Stimulated activated CD4-positive, alpha-beta T cell treated with anti-CD3 and anti-CD28 coated beads, Interleukin-12 subunit alpha, Interleukin-12 subunit beta, amount 100 ng/mL, for 4 hours (primary cell): ENCODE measurements around the gene PCNX1.
"Not testable (repeated sequence)": the region's sequence is repeated elsewhere in the genome, so short reads cannot be mapped to it uniquely, and the experiment has no call there.

Experiments
- DNase-seq: peaks from one replicate; pipeline ENCODE4 v3.0.0-alpha.2; 2020

The PCNX1 gene

DNA sequence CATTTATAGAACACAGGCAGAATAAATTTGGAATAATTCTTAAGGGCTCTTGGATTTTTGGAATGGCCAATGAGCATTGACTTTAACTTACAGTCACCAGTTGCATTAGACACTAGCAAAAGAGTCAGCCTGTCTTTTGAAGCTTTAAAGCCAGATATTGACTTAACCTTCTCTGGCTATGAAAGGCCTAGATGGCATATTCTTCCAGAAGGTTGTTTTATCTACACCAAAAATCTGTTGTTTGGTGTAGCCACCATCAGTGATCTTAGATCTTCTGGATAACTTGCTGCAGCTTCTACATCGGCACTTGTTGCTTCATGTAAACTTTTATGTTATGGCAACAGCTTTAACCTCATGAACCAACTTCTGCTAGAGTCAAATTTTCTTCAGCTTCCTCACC is 10.4 kb downstream of the PCNX1 start:
- DNase-seq, result no peak

DNA sequence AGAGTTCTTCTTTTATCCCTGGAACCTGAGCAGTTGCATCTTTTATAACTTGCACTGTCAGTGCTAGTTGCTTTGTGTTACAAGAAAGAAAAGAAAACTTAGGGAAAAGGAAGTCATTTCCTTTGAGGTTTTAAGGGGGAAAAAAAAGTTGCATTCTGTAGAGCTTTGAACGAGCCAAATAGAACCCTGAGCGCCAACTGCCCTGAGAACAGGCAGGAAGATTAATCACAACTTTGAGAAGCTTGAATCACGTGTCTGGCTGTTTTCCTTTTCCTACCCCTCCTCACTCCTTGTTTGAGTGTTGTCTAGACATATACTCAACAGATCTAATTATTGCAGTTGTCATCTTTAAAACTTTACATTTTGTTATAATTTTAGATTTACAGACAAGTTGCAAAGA is 12.5 kb downstream of the PCNX1 start:
- DNase-seq, result no peak

- DNase-seq, result no peak
Observed at GRCh38 chr14:70920608-70921007, 13.3 kb downstream of the PCNX1 start.

DNA sequence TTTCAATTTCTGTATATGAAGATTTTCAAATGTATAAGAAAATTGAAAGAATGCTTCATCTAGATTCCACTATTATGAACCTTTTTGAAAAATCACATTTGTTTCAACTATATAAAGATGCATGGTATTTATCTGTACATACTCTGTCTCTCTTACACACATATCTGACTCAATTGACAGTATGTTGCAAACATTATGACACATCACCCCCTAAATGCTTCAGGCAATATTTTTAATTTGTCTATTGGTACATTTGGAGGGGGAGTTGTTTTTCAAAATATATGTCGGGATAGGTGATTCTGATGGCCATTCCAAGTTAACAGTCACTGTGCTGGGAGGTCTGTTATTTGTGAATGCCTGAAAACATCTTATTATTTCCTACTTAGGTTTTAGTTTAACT is 14.4 kb downstream of the PCNX1 start:
- no peak for DNase-seq

DNA sequence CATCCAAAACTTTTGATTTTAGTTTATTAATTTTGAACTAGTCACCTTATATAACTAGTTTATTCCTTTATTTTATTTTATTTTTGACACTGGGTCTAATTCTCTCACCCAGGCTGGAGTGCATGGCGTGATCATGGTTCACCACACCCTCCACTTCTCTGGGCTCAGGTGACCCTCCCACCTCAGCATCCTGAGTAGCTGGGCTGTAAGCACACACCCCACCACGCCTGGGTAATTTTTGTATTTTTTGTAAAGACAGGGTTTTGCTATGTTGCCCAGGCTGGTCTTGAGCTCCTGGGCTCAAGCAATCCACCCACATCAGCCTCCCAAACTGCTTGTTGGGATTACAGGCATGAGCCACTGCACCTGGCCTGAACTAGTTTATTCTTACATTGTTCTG is 17.3 kb downstream of the PCNX1 start:
- no peak for DNase-seq

DNA sequence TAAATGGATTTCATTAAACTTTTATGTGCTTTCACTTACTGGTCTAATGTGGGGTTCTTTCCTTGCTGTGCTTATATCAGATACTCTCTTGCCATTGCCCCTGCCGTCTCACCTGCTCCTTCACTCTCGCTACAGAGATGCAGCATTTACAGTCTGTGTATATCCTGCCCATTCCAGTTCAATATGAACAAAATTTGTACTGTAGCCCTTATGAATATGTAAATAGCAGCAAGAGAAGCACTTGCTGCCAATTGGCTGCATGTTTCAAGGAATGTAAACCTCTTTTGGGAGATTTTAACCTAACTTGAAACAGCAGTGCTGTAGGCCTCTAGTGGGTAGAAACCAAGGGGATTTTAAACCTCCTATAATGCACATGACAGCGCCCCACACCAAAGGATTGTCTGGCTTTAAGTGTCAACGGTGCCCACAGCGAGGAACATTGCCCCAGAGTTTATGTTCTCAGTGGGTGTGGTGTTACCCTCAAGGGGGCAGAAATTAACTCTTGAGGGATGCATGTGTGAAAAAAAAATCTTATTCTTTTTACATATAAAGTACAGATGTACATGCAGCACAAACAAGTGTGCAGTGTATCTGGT is 19.1 kb downstream of the PCNX1 start:
- DNase-seq, result no peak

DNA sequence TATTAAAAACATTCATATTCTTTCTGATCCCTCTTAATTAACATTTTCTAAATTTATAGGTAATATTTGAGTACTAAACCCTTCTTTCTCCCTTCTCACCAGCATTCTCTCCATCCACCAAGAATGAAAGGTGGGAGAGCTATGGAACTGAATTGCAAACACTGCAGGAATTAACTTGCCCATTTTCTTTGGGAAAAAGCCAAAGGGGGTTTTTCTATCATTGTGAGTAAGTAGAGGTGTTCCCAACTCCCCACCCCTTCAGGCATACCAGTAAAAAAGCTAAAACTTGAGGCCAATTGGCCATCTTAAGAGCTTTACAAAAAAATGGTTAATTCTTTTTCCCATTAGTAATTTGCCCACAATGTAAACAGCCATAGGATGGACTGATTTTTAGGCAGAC is 23.7 kb downstream of the PCNX1 start:
- no peak for DNase-seq

DNA sequence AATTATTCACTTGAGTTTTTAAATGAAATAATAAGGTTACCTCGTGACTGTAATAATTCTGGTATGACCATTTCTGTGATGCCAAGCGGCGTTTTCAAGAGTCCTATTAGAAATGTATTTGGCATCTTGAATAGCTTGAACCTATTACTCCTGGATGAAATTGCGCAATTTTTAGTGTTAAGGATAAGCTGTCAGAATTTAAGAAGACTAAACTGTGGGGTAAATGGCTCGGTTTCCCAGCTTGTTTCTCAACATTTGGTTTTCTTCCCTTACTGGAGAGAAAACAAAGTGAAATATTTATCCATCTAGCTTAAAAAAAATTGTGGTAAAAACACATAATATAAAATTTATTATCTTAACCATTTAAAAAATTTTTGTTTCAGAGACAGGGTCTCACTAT is 26.8 kb downstream of the PCNX1 start:
- DNase-seq, result no peak

DNA sequence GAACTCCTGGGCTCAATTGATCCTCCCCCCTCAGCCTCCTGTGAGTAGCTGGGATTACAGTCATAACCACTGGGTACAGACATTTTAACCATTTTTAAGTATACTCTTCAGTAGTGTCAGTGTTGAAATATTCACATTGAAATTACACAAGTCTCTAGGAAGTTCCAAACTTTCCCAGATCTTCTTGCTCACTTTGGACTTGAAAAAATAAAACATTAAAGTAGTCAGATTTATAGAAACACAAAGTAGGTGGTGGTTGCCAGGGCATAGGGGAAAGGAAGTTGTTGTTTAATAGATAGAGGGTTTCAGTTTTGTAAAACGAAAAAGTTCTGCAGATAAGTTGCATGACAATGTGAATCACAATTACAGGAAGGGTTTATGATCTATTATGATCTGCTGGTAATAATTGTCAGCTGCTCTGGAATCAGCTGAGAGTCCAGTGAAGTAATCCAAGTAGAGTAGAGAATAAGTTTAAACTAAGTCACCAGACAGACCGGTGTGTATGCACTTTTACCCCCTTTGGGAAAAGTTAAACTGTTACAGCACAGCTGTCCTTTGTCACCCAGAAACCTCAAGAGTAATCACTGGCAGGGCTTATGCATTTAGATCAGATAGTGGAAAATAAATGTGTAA is 27.4 kb downstream of the PCNX1 start:
- DNase-seq, result no peak

DNA sequence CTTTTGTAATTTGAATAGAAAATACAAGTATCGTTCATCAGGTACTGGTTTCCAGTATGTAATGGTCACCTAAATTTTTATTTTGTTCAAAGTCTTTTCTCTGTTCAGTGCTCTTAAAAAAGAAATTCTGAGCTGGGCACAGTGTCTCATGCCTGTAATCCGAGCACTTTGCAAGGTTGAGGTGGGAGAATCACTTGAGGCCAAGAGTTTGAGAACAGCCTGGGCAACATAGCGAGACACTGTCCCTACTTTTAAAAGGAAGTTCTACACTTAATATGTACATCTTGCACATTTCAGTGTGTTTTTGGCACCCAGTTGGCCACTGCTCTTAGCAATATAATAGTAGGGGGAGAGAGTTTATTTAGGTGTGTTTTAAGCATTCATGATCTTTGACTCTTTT is 27.9 kb downstream of the PCNX1 start:
- no peak for DNase-seq

DNA sequence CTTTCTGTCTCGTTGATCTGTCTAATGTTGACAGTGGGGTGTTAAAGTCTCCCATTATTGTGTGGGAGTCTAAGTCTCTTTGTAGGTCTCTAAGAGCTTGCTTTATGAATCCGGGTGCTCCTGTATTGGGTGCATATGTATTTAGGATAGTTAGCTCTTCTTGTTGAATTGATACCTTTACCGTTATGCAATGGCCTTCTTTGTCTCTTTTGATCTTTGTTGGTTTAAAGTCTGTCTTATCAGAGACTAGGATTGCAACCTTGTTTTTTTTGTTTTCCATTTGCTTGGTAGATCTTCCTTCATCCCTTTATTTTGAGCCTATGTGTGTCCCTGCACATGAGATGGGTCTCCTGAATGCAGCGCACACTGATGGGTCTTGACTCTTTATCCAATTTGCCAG is 32.4 kb downstream of the PCNX1 start:
- not testable (repeated sequence) for DNase-seq

- DNase-seq, result not testable (repeated sequence)
Observed at GRCh38 chr14:70941637-70942341, 34.5 kb downstream of the PCNX1 start.

DNA sequence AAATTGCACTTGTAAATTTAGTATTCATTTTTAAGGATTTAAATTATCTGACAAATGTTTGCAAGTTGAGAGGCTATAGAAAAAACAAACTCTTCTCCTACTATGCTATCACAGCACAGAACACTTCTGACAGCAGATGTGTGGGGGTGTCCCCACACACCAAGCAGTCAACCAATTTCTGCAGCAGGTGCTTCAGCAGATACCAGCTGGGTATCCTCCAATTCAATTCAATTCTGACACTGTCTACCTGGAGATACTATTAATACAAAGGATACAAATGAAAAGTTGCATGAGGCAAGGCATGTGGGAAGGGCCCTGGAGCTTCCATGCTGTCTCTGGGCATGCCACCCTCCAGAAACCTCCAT is 35.1 kb downstream of the PCNX1 start:
- no peak for DNase-seq

DNA sequence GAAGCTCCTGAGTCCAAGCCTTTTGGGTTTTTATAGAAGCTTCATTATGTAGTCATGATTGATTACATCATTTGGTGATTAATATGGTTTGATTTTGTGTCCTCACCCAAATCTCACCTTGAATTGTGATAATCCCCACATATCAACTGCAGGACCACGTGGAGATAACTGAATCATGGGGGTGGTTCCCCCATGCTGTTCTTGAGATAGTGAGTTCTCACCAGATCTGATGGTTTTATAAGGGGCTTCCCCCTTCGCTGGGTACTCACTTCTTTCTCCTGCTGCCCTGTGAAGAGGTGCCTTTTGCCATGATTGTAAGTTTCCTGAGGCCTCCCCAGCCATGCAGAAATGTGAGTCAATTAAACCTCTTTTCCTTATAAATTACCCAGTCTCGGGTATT is 35.5 kb downstream of the PCNX1 start:
- DNase-seq, result not testable (repeated sequence)

- no peak for DNase-seq
Observed at GRCh38 chr14:70943838-70944237, 36.6 kb downstream of the PCNX1 start.

GRCh38 chr14:70947739-70948138 is 40.5 kb downstream of the PCNX1 start:
- no peak for DNase-seq

DNA sequence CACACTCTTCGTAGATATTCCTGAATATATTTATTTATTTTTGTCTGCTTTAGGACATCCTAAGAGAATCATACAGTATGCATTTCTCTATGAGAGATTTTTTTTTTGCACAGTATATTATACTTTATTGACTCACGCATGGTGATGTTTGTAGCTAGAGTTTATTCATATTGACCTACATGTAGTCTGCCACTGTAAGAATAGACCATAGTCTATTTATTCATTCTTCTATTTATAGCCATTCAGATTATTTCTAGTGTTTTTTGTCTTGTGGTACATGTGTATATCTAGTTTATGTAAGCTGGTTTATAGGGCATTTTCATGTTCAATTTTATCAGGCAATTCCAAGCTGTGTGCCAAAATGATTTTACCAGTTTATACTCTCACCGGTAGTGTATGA is 45.2 kb downstream of the PCNX1 start:
- DNase-seq, result no peak

- no peak for DNase-seq
Observed at GRCh38 chr14:70954068-70954467, 46.8 kb downstream of the PCNX1 start.

GRCh38 chr14:70955543-70956480 is 48.6 kb downstream of the PCNX1 start:
- DNase-seq, result no peak

DNA sequence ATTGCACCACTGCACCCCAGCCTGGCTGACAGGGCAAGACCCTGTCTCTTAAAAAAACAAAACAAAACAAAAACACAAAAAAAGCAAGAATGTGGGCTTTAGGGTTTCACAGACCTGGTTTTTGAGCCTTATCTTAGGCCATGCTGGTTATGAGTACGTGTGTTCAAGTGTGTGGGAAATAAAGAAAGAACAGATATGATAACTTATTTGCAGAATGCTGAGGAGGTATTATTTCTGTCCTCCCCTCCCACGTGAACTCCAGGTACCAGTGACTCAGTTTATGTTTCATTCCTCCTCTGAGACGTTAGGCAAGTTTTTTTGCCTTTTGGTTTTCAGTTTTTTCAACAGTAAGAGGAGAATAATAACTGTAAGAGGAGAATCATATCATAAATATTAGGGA is 49.3 kb downstream of the PCNX1 start:
- DNase-seq, result no peak

DNA sequence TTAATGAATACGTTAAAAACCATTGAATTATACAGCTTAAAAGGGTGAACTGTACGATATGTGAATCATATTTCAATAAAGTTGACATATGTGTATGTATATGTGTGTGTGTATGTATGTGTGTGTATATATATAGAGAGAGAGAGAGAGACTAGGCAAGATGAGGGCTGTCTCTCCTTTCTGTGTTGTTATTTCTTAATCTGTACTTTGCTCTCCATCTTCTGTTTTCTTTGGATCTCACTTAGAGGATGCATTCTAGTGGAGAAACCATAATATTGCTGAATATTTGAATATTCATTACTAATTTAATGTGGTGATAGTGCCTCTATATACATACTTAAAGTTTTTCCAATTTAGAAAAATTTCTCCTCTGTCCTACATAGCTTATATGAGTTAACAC is 50.5 kb downstream of the PCNX1 start:
- DNase-seq, result no peak

DNA sequence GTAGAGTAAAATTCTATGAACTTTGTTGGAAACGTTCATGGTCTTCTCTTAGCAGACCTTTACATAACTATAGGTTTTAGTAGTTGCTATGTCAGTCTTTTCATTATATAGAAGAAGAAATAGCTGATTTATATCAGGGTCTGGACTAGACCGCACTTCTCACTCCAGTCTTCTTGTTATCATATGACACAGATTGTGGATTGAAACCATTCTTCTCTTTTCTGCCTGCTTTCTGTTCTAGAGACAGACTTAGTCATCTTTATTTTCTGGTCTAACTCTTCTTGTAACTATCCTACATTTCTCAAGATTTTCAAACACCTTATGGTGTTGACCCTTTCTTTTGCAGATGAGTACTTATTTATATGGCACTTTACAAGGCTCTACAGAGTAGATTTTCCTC is 55.7 kb downstream of the PCNX1 start:
- DNase-seq, result no peak

DNA sequence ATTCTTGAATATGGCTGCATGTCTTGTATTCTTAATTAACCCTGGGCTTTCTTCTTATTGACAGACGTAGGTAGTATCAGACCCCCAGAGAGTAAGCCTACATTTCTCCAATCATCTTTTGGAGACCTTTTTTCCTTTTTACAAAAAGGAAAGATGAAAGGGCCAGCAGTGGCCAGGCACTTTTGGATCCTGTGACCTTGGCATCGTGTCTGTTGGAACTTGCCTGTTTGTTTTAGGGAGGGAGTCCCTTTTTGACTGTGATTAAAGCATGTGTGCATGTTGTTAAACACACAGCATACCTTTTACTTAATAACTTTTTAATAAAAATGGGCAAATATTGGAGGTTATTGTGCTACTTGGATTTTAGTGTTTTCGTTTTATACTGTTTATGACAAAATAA is 57.2 kb downstream of the PCNX1 start:
- no peak for DNase-seq

DNA sequence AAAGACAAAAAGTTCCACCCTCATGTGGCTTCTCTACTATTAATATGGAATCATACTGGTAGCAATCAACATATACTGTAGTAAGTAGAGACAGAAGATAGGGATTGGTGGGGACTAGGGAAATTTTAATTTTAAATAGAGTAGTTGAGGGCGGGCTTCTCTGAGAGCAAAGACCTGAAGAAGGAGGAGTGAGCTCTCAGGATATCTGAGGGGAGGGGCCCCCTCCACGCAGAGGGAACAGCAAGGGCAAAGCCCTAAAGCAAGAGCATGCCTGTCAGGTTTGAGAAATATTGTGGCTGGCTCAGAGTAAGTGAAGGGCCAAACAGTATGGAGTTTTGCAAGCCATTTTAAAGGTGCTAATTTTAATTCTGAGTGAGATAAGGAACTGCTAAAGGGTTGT is 64.3 kb downstream of the PCNX1 start:
- no peak for DNase-seq
